HepG2 (cell line): ENCODE results near the gene PARVB. TPM values are rescaled to one million over a fixed set of nuclear protein-coding genes. Genes with fewer than 3 reads are reported as not detected.
"Not testable (repeated sequence)": the region's sequence is repeated elsewhere in the genome, so short reads cannot be mapped to it uniquely, and the experiment has no call there.

Experiments
- ATAC-seq: fragments of 200-7000 bp; cut with Tn5 transposase; 3 replicates; pipeline ENCODE4 v1.9.1; 2020; ENCODE audit warnings: mild to moderate bottlenecking, moderate library complexity
- BruUV-seq: library from RNA; stranded (reverse); fragments of 400-500 nt; replicated peaks from 2 replicates; lab custom pipeline; 2021; lab: Mats Ljungman, UMichigan
- CTCF ChIA-PET: fragments of 300-600 bp; formaldehyde crosslinking; extraction: SDS; loops from one replicate; lab custom pipeline; 2021; ENCODE audit warnings: low total read pairs, inconsistent platforms, low intra/inter-chr PET ratio; lab: Yijun Ruan, JAX
- POLR2A ChIA-PET: fragments of 350-600 bp; sonication (Branson Sonifier 250); formaldehyde crosslinking; loops from one replicate; lab custom pipeline; 2020; ENCODE audit warnings: antibody characterized with exemption, inconsistent platforms; lab: Yijun Ruan, JAX
- DNase-seq: peaks from one replicate; pipeline ENCODE4 v3.0.0-alpha.2; 2015; ENCODE audit warnings: low spot score
- FAIRE-seq: peaks from 3 replicates; lab custom pipeline; 2011; peaks lifted over from hg19 to GRCh38; lab: Jason Lieb, UNC
- H2AFZ ChIP-seq: one replicate; pipeline ENCODE4 v1.6.1; 2011; ENCODE audit warnings: low read length, inconsistent platforms
- H3K27ac ChIP-seq: fragments of 300-600 bp; 3 replicates; pipeline ENCODE4 v1.8.0; 2011; ENCODE audit warnings: mixed run types, mild to moderate bottlenecking, mixed read lengths, low read length, inconsistent platforms; ENCODE audit not compliant: insufficient read depth; ENCODE audit errors: extremely low read length
- H3K27me3 ChIP-seq, 2 experiments: fragments of 200-600 bp in 1 of 2; 2 replicates in 1 of 2; 3 replicates in 1 of 2; pipeline versions ENCODE4 v1.6.0 to v1.8.0; 2011; ENCODE audit warnings: low read length in 2 of 2, mild to moderate bottlenecking in 2 of 2, moderate library complexity in 2 of 2, inconsistent platforms in 1 of 2; ENCODE audit not compliant: insufficient read depth in 2 of 2, control insufficient read depth in 1 of 2
- H3K36me3 ChIP-seq, 2 experiments: fragments of 200-600 bp in 1 of 2; replicated peaks in 1 of 2; 2 replicates in 1 of 2; 3 replicates in 1 of 2; pipeline versions ENCODE4 v1.5.1 to v1.8.0; 2011; ENCODE audit warnings: low read length in 2 of 2, inconsistent platforms in 1 of 2; ENCODE audit not compliant: insufficient read depth in 2 of 2, control insufficient read depth in 1 of 2
- H3K4me1 ChIP-seq: 2 replicates; pipeline ENCODE4 v1.5.1; 2012; ENCODE audit warnings: low read length, inconsistent platforms; ENCODE audit not compliant: insufficient read depth
- H3K4me2 ChIP-seq: 2 replicates; pipeline ENCODE4 v1.6.0; 2011; ENCODE audit warnings: low read depth, low read length, inconsistent platforms
- H3K4me3 ChIP-seq, 3 experiments: fragments of 200-600 bp in 1 of 3; sonication (generic), shearing (Covaris generic) in 1 of 3; replicated peaks in 1 of 3; 2 replicates each; pipeline ENCODE4 v1.5.1; 2011 to 2016; ENCODE audit warnings: low read length in 3 of 3, inconsistent platforms in 2 of 3, low read depth in 2 of 3, mild to moderate bottlenecking in 2 of 3, control low read depth in 1 of 3, mixed read lengths in 1 of 3; ENCODE audit not compliant: insufficient read depth in 1 of 3
- H3K79me2 ChIP-seq: one replicate; pipeline ENCODE4 v1.6.1; 2011; ENCODE audit warnings: low read length, inconsistent platforms; ENCODE audit not compliant: insufficient read depth
- H3K9ac ChIP-seq: 2 replicates; pipeline ENCODE4 v1.6.0; 2011; ENCODE audit warnings: mild to moderate bottlenecking, low read depth, low read length, inconsistent platforms; ENCODE audit not compliant: insufficient read depth
- H3K9me3 ChIP-seq: 2 replicates; pipeline ENCODE4 v1.5.1; 2012; ENCODE audit warnings: mild to moderate bottlenecking, low read length
- H4K20me1 ChIP-seq: 2 replicates; pipeline ENCODE4 v1.6.0; 2011; ENCODE audit warnings: inconsistent platforms, mild to moderate bottlenecking, low read length, moderate library complexity; ENCODE audit not compliant: insufficient read depth
- CAMTA2 ChIP-seq: sonication (generic); formaldehyde crosslinking; IDR thresholded peaks from 2 replicates; pipeline ENCODE4 v1.4.0; 2020; ENCODE audit warnings: mild to moderate bottlenecking, missing genetic modification reagents, borderline replicate concordance
- NFATC3 ChIP-seq: sonication (generic); formaldehyde crosslinking; IDR thresholded peaks from 2 replicates; pipeline ENCODE4 v1.5.1; 2020; ENCODE audit warnings: mild to moderate bottlenecking, missing genetic modification reagents
- NR2F1 ChIP-seq, 2 experiments: fragments of 450-650 bp in 1 of 2; formaldehyde crosslinking in 1 of 2; IDR thresholded peaks; 2 replicates each; pipeline versions ENCODE4 v1.5.0 to v1.6.1; 2016 to 2020; ENCODE audit warnings: mild to moderate bottlenecking in 1 of 2, missing compliant biosample characterization in 1 of 2, missing genetic modification reagents in 1 of 2, moderate library complexity in 1 of 2
- SMARCC2 ChIP-seq: fragments of 450-650 bp; IDR thresholded peaks from 2 replicates; pipeline ENCODE4 v1.6.1; 2017; ENCODE audit warnings: antibody characterized with exemption, mild to moderate bottlenecking
- ZBTB14 ChIP-seq: sonication (generic); formaldehyde crosslinking; IDR thresholded peaks from 2 replicates; pipeline ENCODE4 v1.4.0; 2020; ENCODE audit warnings: missing genetic modification reagents
- ZNF33B ChIP-seq: sonication (generic); formaldehyde crosslinking; IDR thresholded peaks from 2 replicates; pipeline ENCODE4 v1.5.1; 2020; ENCODE audit warnings: mild to moderate bottlenecking, missing genetic modification reagents
- ZNF839 ChIP-seq: sonication (generic); formaldehyde crosslinking; IDR thresholded peaks from 2 replicates; pipeline ENCODE4 v1.4.0; 2020; ENCODE audit warnings: missing genetic modification reagents, mild to moderate bottlenecking, borderline replicate concordance
- WGBS: methylation state at CpG from one replicate; pipeline ENCODE4 v1.1.6; 2017; ENCODE audit warnings: low lambda C conversion rate; 5-methylcytosine and 5-hydroxymethylcytosine counted together
- in situ Hi-C: cut with HindIII; loops from 2 replicates; pipeline ENCODE4 v1.10.0; 2017; ENCODE audit warnings: low pct_unique_long_range_greater_than_20kb; ENCODE audit not compliant: extremely low pct_ligation_motif_present
- intact Hi-C: fragments of 100-400 bp; cut with micrococcal nuclease; formaldehyde crosslinking; loops from one replicate; pipeline ENCODE4 v1.10.0; 2022; ENCODE audit not compliant: unreplicated experiment
- polyA plus RNA-seq, 8 experiments: library from polyadenylated mRNA; depleted of rRNA in 3 of 8; stranded (reverse) in 7 of 8; unstranded in 1 of 8; fragments of >200 nt; fragmentation: Illumina TruSeq in 4 of 8; extraction: Trizol in 4 of 8; gene quantifications; 2 replicates each; pipeline versions ENCODE4 v1.2.1 to v1.2.3, GENCODE V29; 2011 to 2016; ENCODE audit warnings: low read depth in 4 of 8, missing spikeins in 1 of 8, mixed read lengths in 1 of 8; ENCODE audit not compliant: insufficient read depth in 1 of 8
- total RNA-seq, 5 experiments: library from RNA; depleted of rRNA; stranded (reverse); fragments of >200 nt; fragmentation: Illumina TruSeq; extraction: Trizol; gene quantifications; 2 replicates each; pipeline ENCODE4 v1.2.3, GENCODE V29; 2016; ENCODE audit warnings: low read depth in 1 of 5
- TF ChIP-seq, protein P1 (sequence below): sonication (generic); formaldehyde crosslinking; IDR thresholded peaks from 2 replicates; pipeline ENCODE4 v1.5.1; 2020; ENCODE audit warnings: missing genetic modification reagents, mild to moderate bottlenecking, borderline replicate concordance
- TF ChIP-seq, protein P2 (sequence below): IDR thresholded peaks from 2 replicates; pipeline ENCODE4 v1.6.1; 2016; ENCODE audit warnings: low read depth, missing genetic modification reagents, missing compliant biosample characterization

The PARVB gene
- total and polyA plus RNA-seq, 2 of the 13 experiments (the other 11 are each of a cell fraction or from before 2014, with no cell fraction given), result 0.11 to 0.15 TPM

- TF ChIP-seq, protein P1, sequence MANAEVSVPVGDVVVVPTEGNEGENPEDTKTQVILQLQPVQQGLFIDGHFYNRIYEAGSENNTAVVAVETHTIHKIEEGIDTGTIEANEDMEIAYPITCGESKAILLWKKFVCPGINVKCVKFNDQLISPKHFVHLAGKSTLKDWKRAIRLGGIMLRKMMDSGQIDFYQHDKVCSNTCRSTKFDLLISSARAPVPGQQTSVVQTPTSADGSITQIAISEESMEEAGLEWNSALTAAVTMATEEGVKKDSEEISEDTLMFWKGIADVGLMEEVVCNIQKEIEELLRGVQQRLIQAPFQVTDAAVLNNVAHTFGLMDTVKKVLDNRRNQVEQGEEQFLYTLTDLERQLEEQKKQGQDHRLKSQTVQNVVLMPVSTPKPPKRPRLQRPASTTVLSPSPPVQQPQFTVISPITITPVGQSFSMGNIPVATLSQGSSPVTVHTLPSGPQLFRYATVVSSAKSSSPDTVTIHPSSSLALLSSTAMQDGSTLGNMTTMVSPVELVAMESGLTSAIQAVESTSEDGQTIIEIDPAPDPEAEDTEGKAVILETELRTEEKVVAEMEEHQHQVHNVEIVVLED (CRISPR knock-in tag), result no peak
- TF ChIP-seq ZNF33B (CRISPR knock-in tag) (no peak), NFATC3 (no peak), ZNF839 (CRISPR knock-in tag) (no peak), CAMTA2 (CRISPR knock-in tag) (no peak), NR2F1 (CRISPR knock-in tag; IDR thresholded peaks at IDR 0.05) (no peak), SMARCC2 (no peak), ZBTB14 (CRISPR knock-in tag) (no peak)
- TF ChIP-seq, protein P2, sequence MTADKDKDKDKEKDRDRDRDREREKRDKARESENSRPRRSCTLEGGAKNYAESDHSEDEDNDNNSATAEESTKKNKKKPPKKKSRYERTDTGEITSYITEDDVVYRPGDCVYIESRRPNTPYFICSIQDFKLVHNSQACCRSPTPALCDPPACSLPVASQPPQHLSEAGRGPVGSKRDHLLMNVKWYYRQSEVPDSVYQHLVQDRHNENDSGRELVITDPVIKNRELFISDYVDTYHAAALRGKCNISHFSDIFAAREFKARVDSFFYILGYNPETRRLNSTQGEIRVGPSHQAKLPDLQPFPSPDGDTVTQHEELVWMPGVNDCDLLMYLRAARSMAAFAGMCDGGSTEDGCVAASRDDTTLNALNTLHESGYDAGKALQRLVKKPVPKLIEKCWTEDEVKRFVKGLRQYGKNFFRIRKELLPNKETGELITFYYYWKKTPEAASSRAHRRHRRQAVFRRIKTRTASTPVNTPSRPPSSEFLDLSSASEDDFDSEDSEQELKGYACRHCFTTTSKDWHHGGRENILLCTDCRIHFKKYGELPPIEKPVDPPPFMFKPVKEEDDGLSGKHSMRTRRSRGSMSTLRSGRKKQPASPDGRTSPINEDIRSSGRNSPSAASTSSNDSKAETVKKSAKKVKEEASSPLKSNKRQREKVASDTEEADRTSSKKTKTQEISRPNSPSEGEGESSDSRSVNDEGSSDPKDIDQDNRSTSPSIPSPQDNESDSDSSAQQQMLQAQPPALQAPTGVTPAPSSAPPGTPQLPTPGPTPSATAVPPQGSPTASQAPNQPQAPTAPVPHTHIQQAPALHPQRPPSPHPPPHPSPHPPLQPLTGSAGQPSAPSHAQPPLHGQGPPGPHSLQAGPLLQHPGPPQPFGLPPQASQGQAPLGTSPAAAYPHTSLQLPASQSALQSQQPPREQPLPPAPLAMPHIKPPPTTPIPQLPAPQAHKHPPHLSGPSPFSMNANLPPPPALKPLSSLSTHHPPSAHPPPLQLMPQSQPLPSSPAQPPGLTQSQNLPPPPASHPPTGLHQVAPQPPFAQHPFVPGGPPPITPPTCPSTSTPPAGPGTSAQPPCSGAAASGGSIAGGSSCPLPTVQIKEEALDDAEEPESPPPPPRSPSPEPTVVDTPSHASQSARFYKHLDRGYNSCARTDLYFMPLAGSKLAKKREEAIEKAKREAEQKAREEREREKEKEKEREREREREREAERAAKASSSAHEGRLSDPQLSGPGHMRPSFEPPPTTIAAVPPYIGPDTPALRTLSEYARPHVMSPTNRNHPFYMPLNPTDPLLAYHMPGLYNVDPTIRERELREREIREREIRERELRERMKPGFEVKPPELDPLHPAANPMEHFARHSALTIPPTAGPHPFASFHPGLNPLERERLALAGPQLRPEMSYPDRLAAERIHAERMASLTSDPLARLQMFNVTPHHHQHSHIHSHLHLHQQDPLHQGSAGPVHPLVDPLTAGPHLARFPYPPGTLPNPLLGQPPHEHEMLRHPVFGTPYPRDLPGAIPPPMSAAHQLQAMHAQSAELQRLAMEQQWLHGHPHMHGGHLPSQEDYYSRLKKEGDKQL (CRISPR knock-in tag), result no peak
Measured at GRCh38 chr22:44055805-44056204, 31.7 kb downstream of the PARVB start (continued).

- POLR2A ChIA-PET, FAIRE-seq, H2AFZ ChIP-seq, H3K36me3 ChIP-seq, H4K20me1 ChIP-seq, DNase-seq, H3K27ac ChIP-seq, H3K4me3 ChIP-seq, ATAC-seq, H3K9ac ChIP-seq, H3K27me3 ChIP-seq, CTCF ChIA-PET, H3K4me2 ChIP-seq, in situ Hi-C loops, intact Hi-C loops, BruUV-seq, H3K4me1 ChIP-seq, H3K9me3 ChIP-seq, H3K79me2 ChIP-seq: not testable (repeated sequence)
- 8% methylated on average over 4 of the region's 4 CpGs for WGBS
Measured at GRCh38 chr22:44056649-44057048, 32.5 kb downstream of the PARVB start.
